ENCODE measurements around the gene UPK3A.
A peak's percentile ranks its signal among the peaks of the same experiment; 100 is the strongest.

The UPK3A gene

DNA sequence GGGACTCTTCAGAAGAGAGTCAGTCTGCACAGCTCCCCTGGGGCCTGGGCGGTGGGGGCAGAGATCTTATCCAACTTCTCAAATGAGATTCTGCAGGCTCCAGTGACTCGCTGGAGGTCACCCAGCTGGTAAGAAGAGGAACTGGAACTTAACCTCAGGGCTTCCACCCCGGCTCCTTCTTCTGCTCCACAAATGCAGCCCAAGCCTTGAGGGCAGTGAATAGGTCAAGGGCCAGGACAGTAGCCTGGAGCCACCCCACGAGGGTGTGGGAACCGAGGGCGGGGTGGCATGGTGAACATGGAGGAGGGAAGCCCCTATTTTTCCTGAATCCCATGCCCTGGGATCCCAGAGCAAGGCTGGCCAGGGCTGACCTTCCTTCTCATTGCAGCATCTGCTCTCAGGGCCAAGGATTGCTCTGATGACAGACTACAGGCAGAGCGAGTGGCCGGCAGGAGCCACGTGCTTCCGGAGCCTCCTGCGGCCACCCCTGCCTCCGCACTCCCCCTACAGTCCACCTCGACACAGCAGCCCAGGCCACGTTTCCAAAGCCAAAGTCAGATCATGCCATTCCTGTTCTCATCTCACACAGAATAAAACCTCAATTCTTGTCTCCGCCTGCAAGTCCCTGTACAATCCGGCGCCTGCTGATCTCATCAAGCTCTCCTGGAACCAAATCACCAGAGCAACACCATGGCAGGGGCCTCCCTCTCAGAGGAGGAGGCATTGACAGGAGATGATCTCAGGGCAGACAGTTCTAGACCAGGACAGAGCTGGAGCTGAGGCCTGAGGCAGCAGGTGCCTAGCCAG lies 21.1 kb upstream of the UPK3A start:
- no peak overlapping the region for H2AFZ ChIP-seq (ENCODE audit: low read depth, low read length)
- H3K9ac ChIP-seq (ENCODE audit: low read depth, low read length): no peak overlapping the region
- H3K36me3 ChIP-seq (ENCODE audit: insufficient read depth, low read length): no peaks in the 10 kb centered on the region
- H3K27ac ChIP-seq (ENCODE audit: low read length): no peak overlapping the region
- H3K4me2 ChIP-seq (ENCODE audit: insufficient read depth, low read length): no peak overlapping the region
- no peaks in the 10 kb centered on the region for H3K79me2 ChIP-seq (ENCODE audit: insufficient read depth, low read length)
- H3K27me3 ChIP-seq (ENCODE audit: insufficient read depth, low read length, poor library complexity): peaks cover 33% of the 10 kb centered on the region
- peaks cover 2% of the 10 kb centered on the region; the same call in 1 of the 2 replicates for H3K4me1 ChIP-seq (ENCODE audit: insufficient read depth, low read length)
- no peak overlapping the region for H3K4me3 ChIP-seq (ENCODE audit: low read depth in 1 of 2, low read length in 2 of 2)
- peaks cover 8% of the 10 kb centered on the region; the same call in 1 of the 2 replicates for H4K20me1 ChIP-seq (ENCODE audit: insufficient read depth, low read length)
- no peaks in the 10 kb centered on the region for H3K9me3 ChIP-seq (ENCODE audit: insufficient read depth, low read length, severe bottlenecking)
- ATAC-seq (ENCODE audit: insufficient read depth, low read depth) (peak; percentile 65), DNase-seq (peak; percentile 40)
- TF ChIP-seq EZH2 (IDR thresholded peaks at IDR 0.05; ENCODE audit: borderline replicate concordance, low read depth, low read length, severe bottlenecking): no peak
- TF ChIP-seq, protein P1, sequence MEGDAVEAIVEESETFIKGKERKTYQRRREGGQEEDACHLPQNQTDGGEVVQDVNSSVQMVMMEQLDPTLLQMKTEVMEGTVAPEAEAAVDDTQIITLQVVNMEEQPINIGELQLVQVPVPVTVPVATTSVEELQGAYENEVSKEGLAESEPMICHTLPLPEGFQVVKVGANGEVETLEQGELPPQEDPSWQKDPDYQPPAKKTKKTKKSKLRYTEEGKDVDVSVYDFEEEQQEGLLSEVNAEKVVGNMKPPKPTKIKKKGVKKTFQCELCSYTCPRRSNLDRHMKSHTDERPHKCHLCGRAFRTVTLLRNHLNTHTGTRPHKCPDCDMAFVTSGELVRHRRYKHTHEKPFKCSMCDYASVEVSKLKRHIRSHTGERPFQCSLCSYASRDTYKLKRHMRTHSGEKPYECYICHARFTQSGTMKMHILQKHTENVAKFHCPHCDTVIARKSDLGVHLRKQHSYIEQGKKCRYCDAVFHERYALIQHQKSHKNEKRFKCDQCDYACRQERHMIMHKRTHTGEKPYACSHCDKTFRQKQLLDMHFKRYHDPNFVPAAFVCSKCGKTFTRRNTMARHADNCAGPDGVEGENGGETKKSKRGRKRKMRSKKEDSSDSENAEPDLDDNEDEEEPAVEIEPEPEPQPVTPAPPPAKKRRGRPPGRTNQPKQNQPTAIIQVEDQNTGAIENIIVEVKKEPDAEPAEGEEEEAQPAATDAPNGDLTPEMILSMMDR (IDR thresholded peaks at IDR 0.05; ENCODE audit: borderline replicate concordance, extremely low read depth, low read length, poor library complexity, severe bottlenecking): no peak

DNA sequence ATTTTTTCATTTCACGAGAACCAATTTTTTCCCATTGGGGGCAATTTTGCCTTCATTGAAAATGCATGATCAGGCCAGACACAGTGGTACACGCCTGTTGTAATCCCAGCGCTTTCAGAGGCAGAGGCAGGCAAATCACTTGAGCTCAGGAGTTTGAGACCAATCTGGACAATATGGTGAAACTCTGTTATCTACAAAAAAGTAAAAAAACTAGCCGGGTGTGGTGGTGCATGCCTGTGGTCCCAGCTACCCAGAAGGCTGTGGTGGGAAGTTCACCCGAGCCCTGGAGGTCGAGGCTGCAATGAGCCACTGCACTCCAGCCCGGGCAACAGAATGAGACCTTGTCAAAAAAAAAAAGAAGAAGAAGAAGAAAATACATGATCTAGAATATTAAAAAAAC lies 19.2 kb upstream of the UPK3A start:
- Histone ChIP-seq H3K4me1 (ENCODE audit: insufficient read depth, low read length) (peaks cover 11% of the 10 kb centered on the region), H3K4me2 (ENCODE audit: insufficient read depth, low read length) (no peak overlapping the region), H3K9ac (ENCODE audit: low read depth, low read length) (no peak overlapping the region), H3K27me3 (ENCODE audit: insufficient read depth, low read length, poor library complexity) (peaks cover 43% of the 10 kb centered on the region), H4K20me1 (ENCODE audit: insufficient read depth, low read length) (peaks cover 16% of the 10 kb centered on the region), H3K27ac (ENCODE audit: low read length) (no peak overlapping the region), H2AFZ (ENCODE audit: low read depth, low read length) (no peak overlapping the region), H3K4me3 (ENCODE audit: low read depth in 1 of 2, low read length in 2 of 2) (no peak overlapping the region), H3K79me2 (ENCODE audit: insufficient read depth, low read length) (no peaks in the 10 kb centered on the region), H3K9me3 (ENCODE audit: insufficient read depth, low read length, severe bottlenecking) (no peaks in the 10 kb centered on the region), H3K36me3 (ENCODE audit: insufficient read depth, low read length) (no peaks in the 10 kb centered on the region)
- ATAC-seq (ENCODE audit: insufficient read depth, low read depth) (no peak), DNase-seq (no peak)
- TF ChIP-seq EZH2 (IDR thresholded peaks at IDR 0.05; ENCODE audit: borderline replicate concordance, low read depth, low read length, severe bottlenecking): no peak
- TF ChIP-seq, protein P1 (IDR thresholded peaks at IDR 0.05; ENCODE audit: borderline replicate concordance, extremely low read depth, low read length, poor library complexity, severe bottlenecking): no peak

DNA sequence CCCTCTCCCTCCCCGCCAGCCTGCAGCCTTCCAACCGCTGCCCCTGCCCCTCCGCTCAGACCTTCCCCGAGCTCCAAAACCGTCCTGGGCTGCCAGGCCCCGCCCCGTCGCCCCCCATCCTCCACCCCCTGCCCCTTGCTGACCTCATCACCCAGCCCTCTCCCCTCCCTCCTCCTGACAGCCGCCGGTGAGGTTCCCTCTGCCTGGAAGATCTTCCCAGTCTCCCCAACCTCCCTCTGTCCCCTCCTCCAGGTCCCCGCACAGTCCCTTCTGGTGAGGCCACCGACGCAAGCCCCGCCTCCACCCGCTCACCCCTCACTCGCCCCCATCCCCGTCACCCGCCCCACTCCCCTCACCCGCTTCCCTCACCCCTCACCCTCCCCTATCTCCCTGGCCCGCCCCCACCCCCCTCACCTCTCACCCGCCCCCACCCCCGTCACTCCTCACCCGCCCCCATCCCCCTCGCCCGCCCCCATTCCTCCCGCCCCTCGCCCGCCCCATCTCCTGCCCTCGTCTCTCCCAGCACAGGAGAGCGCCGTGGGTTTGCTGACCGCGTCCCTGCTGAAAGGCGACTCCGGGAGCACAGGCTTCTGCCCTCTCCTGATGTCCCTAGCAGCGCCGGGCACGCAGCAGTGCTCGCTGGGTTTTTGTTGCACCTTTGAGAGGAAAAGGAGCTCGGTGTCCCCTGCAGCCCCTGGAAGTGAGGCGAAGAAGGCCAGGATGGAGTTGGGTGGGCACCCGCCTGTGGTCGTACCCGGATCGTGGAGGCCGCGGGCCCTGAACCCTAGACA lies 16.4 kb upstream of the UPK3A start:
- H3K27ac ChIP-seq (ENCODE audit: low read length): no peak overlapping the region
- peak; percentile 13; the same call in 1 of the 3 replicates for ATAC-seq (ENCODE audit: insufficient read depth, low read depth)
- peak overlapping the region; percentile 45; the same call in 1 of the 2 replicates for H2AFZ ChIP-seq (ENCODE audit: low read depth, low read length)

More for the DNA sequence above, 16.4 kb upstream of the UPK3A start:
- no peak overlapping the region for H3K4me3 ChIP-seq (ENCODE audit: low read depth in 1 of 2, low read length in 2 of 2)
- peak overlapping the region; percentile 62 for H3K4me2 ChIP-seq (ENCODE audit: insufficient read depth, low read length)
- no peaks in the 10 kb centered on the region for H3K79me2 ChIP-seq (ENCODE audit: insufficient read depth, low read length)
- peaks cover 35% of the 10 kb centered on the region for H3K27me3 ChIP-seq (ENCODE audit: insufficient read depth, low read length, poor library complexity)
- no peak overlapping the region for H3K9ac ChIP-seq (ENCODE audit: low read depth, low read length)
- no peak for DNase-seq
- H3K9me3 ChIP-seq (ENCODE audit: insufficient read depth, low read length, severe bottlenecking): no peaks in the 10 kb centered on the region
- peaks cover 15% of the 10 kb centered on the region for H4K20me1 ChIP-seq (ENCODE audit: insufficient read depth, low read length)
- TF ChIP-seq, protein P1 (IDR thresholded peaks at IDR 0.05; ENCODE audit: borderline replicate concordance, extremely low read depth, low read length, poor library complexity, severe bottlenecking): no peak
- no peak for TF ChIP-seq EZH2 (IDR thresholded peaks at IDR 0.05; ENCODE audit: borderline replicate concordance, low read depth, low read length, severe bottlenecking)
- H3K36me3 ChIP-seq (ENCODE audit: insufficient read depth, low read length): no peaks in the 10 kb centered on the region
- H3K4me1 ChIP-seq (ENCODE audit: insufficient read depth, low read length): peaks cover 11% of the 10 kb centered on the region

All from DND-41 (cell line).